Peyer's patch (tissue), 4 donors: ENCODE results near the gene ITGA11. TPM values are rescaled to one million over a fixed set of nuclear protein-coding genes. Genes with fewer than 3 reads are reported as not detected.

Experiments
- DNase-seq, 3 donors: peaks; one replicate each; pipeline ENCODE4 v3.0.0-alpha.2; 2017 to 2019
- H3K27ac ChIP-seq, 4 donors: fragments of 200-600 bp; sonication (generic); one replicate each; pipeline ENCODE4 v1.5.1; 2016 to 2019
- H3K27me3 ChIP-seq, 2 donors: fragments of 200-600 bp; sonication (generic); one replicate each; pipeline ENCODE4 v1.5.1; 2019
- H3K36me3 ChIP-seq, 3 donors: fragments of 200-600 bp; sonication (generic); one replicate each; pipeline ENCODE4 v1.5.1; 2016 to 2019
- H3K4me1 ChIP-seq, 4 donors: fragments of 200-600 bp; sonication (generic); one replicate each; pipeline ENCODE4 v1.5.1; 2016 to 2019
- H3K4me3 ChIP-seq, 4 donors: fragments of 200-600 bp; sonication (generic); 1 replicate in 3 of 4; 2 replicates in 1 of 4; pipeline ENCODE4 v1.5.1; 2016 to 2019; ENCODE audit warnings: mild to moderate bottlenecking in 1 of 4
- H3K9me3 ChIP-seq, 4 donors: fragments of 200-600 bp; sonication (generic); one replicate each; pipeline ENCODE4 v1.5.1; 2016 to 2019; ENCODE audit warnings: mild to moderate bottlenecking in 1 of 4
- CTCF ChIP-seq, 6 experiments: fragments of 450-650 bp in 4 of 6; fragments of 200-600 bp in 2 of 6; sonication (generic) in 1 of 6; IDR thresholded peaks; one replicate each; pipeline ENCODE4 v1.5.1; 2017 to 2019; ENCODE audit warnings: antibody characterized with exemption in 6 of 6, mild to moderate bottlenecking in 3 of 6, moderate library complexity in 1 of 6
- POLR2A ChIP-seq, 2 donors: fragments of 450-650 bp; IDR thresholded peaks; one replicate each; pipeline ENCODE4 v1.5.1; 2017; ENCODE audit warnings: antibody characterized with exemption in 2 of 2, mild to moderate bottlenecking in 2 of 2, moderate library complexity in 2 of 2
- total RNA-seq, 4 donors: library from RNA; depleted of rRNA; stranded (reverse); fragments of >200 nt; gene quantifications; one replicate each; pipeline ENCODE4 v1.1.0, GENCODE V29; 2016

Gene ITGA11
- total RNA-seq, 4 donors from 2014 or later: 0.88 to 24.8 (median 2.6) TPM

GRCh38 chr15:68460166-68460565, 28.2 kb upstream of the ITGA11 start:
- no peaks in the 10 kb centered on the region for H3K9me3 ChIP-seq
- H3K4me1 ChIP-seq: no peaks in the 10 kb centered on the region
- TF ChIP-seq POLR2A (IDR thresholded peaks at IDR 0.05) (no peak), CTCF (IDR thresholded peaks at IDR 0.05) (no peak)
- no peak overlapping the region for H3K4me3 ChIP-seq
- H3K27me3 ChIP-seq: no peaks in the 10 kb centered on the region
- H3K36me3 ChIP-seq: no peaks in the 10 kb centered on the region
- no peak for DNase-seq
- no peak overlapping the region for H3K27ac ChIP-seq

- H3K4me3 ChIP-seq: no peak overlapping the region
- H3K27ac ChIP-seq: no peak overlapping the region
- no peaks in the 10 kb centered on the region for H3K36me3 ChIP-seq
- H3K4me1 ChIP-seq: no peaks in the 10 kb centered on the region
- DNase-seq: no peak
- no peaks in the 10 kb centered on the region for H3K9me3 ChIP-seq
- TF ChIP-seq POLR2A (IDR thresholded peaks at IDR 0.05): no peak
- TF ChIP-seq CTCF (IDR thresholded peaks at IDR 0.05): no peak
- no peaks in the 10 kb centered on the region for H3K27me3 ChIP-seq
These were observed 18.2 kb upstream of the ITGA11 start for GRCh38 chr15:68450192-68450591.

- TF ChIP-seq CTCF (IDR thresholded peaks at IDR 0.05) (no peak), POLR2A (IDR thresholded peaks at IDR 0.05) (no peak)
- H3K9me3 ChIP-seq: no peaks in the 10 kb centered on the region
- H3K27ac ChIP-seq: no peak overlapping the region
- H3K36me3 ChIP-seq: no peaks in the 10 kb centered on the region
- H3K4me1 ChIP-seq: no peaks in the 10 kb centered on the region
- DNase-seq: no peak
- no peaks in the 10 kb centered on the region for H3K27me3 ChIP-seq
- H3K4me3 ChIP-seq: no peak overlapping the region
These were observed 17.4 kb upstream of the ITGA11 start for GRCh38 chr15:68449389-68449788.

DNA sequence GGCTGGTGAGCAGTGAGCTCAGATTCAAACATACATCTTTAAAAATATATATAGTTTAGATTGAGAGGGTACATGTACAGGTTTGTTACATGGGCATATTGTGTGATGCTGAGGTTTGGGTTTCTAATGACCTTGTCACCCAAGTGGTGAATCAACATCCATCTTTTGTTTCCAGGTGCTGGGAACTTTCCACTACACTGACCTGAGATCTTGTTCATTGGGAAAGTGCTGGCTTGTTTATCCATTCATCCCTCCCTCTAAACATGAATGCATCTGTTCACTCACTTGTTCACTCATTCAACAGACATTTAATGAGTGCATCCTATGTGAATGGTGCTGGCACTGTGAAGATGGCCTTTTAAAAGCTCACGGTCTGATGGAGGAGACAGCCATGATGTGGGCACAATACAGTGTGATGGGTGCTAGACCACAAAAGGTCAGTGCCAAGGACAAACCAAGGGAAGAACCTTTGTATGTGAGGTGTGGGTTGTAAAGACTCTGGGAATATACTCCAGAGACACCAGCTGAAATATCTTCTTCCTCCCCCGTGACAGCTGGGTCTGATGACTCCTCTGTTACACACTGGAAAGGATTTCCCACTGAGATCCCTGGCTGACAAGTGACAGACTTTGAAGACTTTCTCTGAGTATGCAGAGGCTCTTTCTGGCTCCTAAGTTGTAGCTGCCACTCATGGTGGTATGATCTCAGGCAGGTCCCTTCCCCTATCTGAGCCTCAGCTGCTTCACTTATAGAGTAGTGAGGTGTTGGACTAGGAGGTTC, 16.2 kb upstream of the ITGA11 start:
- H3K4me3 ChIP-seq: no peak overlapping the region
- no peaks in the 10 kb centered on the region for H3K4me1 ChIP-seq
- no peak overlapping the region for H3K27ac ChIP-seq
- H3K27me3 ChIP-seq: no peaks in the 10 kb centered on the region
- no peaks in the 10 kb centered on the region for H3K9me3 ChIP-seq
- no peak for DNase-seq
- no peak for TF ChIP-seq POLR2A (IDR thresholded peaks at IDR 0.05)
- no peak for TF ChIP-seq CTCF (IDR thresholded peaks at IDR 0.05)
- H3K36me3 ChIP-seq: no peaks in the 10 kb centered on the region

- no peaks in the 10 kb centered on the region for H3K4me1 ChIP-seq
- H3K4me3 ChIP-seq: no peak overlapping the region
- no peak overlapping the region for H3K27ac ChIP-seq
- no peaks in the 10 kb centered on the region for H3K27me3 ChIP-seq
- H3K36me3 ChIP-seq: no peaks in the 10 kb centered on the region
- no peaks in the 10 kb centered on the region for H3K9me3 ChIP-seq
- TF ChIP-seq POLR2A (IDR thresholded peaks at IDR 0.05) (no peak), CTCF (IDR thresholded peaks at IDR 0.05) (no peak)
- no peak for DNase-seq
These were observed 15.2 kb upstream of the ITGA11 start for GRCh38 chr15:68447209-68447608.
